GM19099 (cell line): ENCODE results near the gene APOE.
"Not testable (repeated sequence)": the region's sequence is repeated elsewhere in the genome, so short reads cannot be mapped to it uniquely, and the experiment has no call there.

ENCODE experiments used
- POLR2A ChIP-seq: IDR thresholded peaks from 3 replicates; pipeline ENCODE4 v1.6.1; 2011; ENCODE audit warnings: low read depth; ENCODE audit not compliant: insufficient read length; ENCODE audit errors: extremely low read depth

Gene APOE

DNA sequence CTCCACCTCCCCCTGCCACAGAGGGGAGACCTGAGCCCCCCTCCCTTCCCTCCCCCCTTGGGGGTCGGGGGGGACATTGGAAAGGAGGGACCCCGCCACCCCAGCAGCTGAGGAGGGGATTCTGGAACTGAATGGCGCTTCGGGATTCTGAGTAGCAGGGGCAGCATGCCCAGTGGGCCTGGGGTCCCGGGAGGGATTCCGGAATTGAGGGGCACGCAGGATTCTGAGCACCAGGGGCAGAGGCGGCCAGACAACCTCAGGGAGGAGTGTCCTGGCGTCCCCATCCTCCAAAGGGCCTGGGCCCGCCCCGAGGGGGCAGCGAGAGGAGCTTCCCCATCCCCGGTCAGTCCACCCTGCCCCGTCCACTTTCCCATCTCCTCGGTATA lies 2.4 kb upstream of the APOE start:
- no peak for TF ChIP-seq POLR2A

- no peak for TF ChIP-seq POLR2A
These were observed 1.8 kb upstream of the APOE start for GRCh38 chr19:44903602-44904425.

DNA sequence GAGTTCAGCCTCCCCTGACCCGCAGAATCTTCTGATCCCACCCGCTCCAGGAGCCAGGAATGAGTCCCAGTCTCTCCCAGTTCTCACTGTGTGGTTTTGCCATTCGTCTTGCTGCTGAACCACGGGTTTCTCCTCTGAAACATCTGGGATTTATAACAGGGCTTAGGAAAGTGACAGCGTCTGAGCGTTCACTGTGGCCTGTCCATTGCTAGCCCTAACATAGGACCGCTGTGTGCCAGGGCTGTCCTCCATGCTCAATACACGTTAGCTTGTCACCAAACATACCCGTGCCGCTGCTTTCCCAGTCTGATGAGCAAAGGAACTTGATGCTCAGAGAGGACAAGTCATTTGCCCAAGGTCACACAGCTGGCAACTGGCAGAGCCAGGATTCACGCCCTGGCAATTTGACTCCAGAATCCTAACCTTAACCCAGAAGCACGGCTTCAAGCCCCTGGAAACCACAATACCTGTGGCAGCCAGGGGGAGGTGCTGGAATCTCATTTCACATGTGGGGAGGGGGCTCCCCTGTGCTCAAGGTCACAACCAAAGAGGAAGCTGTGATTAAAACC lies 1.1 kb upstream of the APOE start:
- TF ChIP-seq POLR2A, result peak; percentile 9

DNA sequence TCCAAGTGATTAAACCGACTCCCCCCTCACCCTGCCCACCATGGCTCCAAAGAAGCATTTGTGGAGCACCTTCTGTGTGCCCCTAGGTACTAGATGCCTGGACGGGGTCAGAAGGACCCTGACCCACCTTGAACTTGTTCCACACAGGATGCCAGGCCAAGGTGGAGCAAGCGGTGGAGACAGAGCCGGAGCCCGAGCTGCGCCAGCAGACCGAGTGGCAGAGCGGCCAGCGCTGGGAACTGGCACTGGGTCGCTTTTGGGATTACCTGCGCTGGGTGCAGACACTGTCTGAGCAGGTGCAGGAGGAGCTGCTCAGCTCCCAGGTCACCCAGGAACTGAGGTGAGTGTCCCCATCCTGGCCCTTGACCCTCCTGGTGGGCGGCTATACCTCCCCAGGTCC lies 2.0 kb downstream of the APOE start:
- TF ChIP-seq POLR2A, result no peak

DNA sequence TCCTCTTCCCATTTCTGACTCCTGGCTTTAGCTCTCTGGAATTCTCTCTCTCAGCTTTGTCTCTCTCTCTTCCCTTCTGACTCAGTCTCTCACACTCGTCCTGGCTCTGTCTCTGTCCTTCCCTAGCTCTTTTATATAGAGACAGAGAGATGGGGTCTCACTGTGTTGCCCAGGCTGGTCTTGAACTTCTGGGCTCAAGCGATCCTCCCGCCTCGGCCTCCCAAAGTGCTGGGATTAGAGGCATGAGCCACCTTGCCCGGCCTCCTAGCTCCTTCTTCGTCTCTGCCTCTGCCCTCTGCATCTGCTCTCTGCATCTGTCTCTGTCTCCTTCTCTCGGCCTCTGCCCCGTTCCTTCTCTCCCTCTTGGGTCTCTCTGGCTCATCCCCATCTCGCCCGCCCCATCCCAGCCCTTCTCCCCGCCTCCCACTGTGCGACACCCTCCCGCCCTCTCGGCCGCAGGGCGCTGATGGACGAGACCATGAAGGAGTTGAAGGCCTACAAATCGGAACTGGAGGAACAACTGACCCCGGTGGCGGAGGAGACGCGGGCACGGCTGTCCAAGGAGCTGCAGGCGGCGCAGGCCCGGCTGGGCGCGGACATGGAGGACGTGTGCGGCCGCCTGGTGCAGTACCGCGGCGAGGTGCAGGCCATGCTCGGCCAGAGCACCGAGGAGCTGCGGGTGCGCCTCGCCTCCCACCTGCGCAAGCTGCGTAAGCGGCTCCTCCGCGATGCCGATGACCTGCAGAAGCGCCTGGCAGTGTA lies 2.7 kb downstream of the APOE start:
- TF ChIP-seq POLR2A, result no peak

GRCh38 chr19:44908836-44909261 lies 3.3 kb downstream of the APOE start:
- no peak for TF ChIP-seq POLR2A

DNA sequence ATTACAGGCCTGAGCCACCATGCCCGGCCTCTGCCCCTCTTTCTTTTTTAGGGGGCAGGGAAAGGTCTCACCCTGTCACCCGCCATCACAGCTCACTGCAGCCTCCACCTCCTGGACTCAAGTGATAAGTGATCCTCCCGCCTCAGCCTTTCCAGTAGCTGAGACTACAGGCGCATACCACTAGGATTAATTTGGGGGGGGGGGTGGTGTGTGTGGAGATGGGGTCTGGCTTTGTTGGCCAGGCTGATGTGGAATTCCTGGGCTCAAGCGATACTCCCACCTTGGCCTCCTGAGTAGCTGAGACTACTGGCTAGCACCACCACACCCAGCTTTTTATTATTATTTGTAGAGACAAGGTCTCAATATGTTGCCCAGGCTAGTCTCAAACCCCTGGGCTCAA lies 4.2 kb downstream of the APOE start:
- TF ChIP-seq POLR2A, result no peak

- no peak for TF ChIP-seq POLR2A
These were observed 7.3 kb downstream of the APOE start for GRCh38 chr19:44912854-44913253.

DNA sequence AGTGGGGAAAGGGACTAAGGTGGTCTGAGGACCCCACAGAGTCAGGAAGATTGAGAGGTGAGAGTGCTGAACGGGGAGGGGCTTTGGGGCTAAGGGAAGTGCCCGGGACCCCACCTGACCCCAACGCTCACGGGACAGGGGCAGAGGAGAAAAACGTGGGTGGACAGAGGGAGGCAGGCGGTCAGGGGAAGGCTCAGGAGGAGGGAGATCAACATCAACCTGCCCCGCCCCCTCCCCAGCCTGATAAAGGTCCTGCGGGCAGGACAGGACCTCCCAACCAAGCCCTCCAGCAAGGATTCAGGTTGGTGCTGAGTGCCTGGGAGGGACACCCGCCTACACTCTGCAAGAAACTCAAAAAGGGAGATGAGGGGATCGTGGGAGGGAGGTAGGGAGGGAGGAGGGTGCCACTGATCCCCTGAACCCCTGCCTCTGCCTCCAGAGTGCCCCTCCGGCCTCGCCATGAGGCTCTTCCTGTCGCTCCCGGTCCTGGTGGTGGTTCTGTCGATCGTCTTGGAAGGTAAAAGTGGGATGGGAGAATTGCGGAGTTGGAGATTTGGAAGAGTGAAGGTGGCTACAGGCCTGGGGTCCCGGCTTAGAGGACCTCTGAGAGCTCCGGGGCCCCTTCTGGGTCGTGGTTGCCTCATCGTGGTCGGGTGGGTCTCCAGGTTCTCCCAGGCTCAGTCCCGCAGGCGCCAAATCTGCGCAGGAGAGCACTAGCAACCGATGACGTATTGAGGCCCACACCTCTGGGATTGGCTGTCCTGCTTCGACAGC lies 9.0 kb downstream of the APOE start, which contains the start of gene APOC1:
TSS of gene APOC1 (plus strand) at position 176 of the 774 bp plus-strand sequence. CDS start at position 460, 284 bp downstream.
- TF ChIP-seq POLR2A, result not testable (repeated sequence)

DNA sequence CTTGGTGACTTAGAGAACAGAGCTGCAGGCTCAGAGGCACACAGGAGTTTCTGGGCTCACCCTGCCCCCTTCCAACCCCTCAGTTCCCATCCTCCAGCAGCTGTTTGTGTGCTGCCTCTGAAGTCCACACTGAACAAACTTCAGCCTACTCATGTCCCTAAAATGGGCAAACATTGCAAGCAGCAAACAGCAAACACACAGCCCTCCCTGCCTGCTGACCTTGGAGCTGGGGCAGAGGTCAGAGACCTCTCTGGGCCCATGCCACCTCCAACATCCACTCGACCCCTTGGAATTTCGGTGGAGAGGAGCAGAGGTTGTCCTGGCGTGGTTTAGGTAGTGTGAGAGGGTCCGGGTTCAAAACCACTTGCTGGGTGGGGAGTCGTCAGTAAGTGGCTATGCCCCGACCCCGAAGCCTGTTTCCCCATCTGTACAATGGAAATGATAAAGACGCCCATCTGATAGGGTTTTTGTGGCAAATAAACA lies 18.7 kb downstream of the APOE start:
- TF ChIP-seq POLR2A, result no peak

GRCh38 chr19:44925114-44925891 lies 19.7 kb downstream of the APOE start:
- TF ChIP-seq POLR2A, result no peak

DNA sequence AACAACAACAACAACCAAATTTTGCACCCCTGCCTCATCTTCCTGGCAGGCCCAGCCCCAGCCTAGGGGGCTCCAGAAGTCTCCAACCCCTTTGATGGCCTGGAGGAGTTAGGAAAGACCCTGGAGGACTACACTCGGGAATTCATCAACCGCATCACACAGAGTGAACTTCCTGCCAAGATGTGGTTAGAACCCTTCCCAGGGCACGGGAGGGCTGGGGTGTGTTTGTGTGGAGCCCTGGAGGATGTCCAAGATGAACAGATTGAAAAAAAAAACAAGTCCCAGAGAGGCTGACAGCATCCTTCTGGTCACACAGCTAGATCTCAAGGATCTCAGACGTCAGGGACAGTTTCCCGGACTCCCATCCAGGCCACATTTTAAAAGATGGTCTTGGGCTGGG lies 22.1 kb downstream of the APOE start:
- no peak for TF ChIP-seq POLR2A

GRCh38 chr19:44930088-44930487 lies 24.5 kb downstream of the APOE start:
- TF ChIP-seq POLR2A, result no peak

- TF ChIP-seq POLR2A, result no peak
These were observed 25.9 kb downstream of the APOE start for GRCh38 chr19:44931541-44931940.
